ENCODE measurements around the gene RTL1.

The RTL1 gene

GRCh38 chr14:100866666-100867630, 36.6 kb downstream of the RTL1 start:
- DNase-seq (ENCODE audit: low read depth in 2 of 2) = no peak

- DNase-seq (ENCODE audit: low read depth in 2 of 2) = no peak
These were observed 37.6 kb downstream of the RTL1 start for GRCh38 chr14:100865682-100866591.

GRCh38 chr14:100864960-100865681, 38.4 kb downstream of the RTL1 start:
- no peak for DNase-seq (ENCODE audit: low read depth in 2 of 2)

- no peak for DNase-seq (ENCODE audit: low read depth in 2 of 2)
These were observed 39.3 kb downstream of the RTL1 start for GRCh38 chr14:100864206-100864605.

GRCh38 chr14:100862793-100863192, 40.7 kb downstream of the RTL1 start:
- DNase-seq (ENCODE audit: low read depth in 2 of 2) = no peak

- no peak for DNase-seq (ENCODE audit: low read depth in 2 of 2)
These were observed 41.2 kb downstream of the RTL1 start for GRCh38 chr14:100862277-100862676.

- no peak for DNase-seq (ENCODE audit: low read depth in 2 of 2)
These were observed 41.6 kb downstream of the RTL1 start for GRCh38 chr14:100861937-100862247.

- no peak for DNase-seq (ENCODE audit: low read depth in 2 of 2)
These were observed 42.2 kb downstream of the RTL1 start for GRCh38 chr14:100861188-100861936.

GRCh38 chr14:100860556-100861187, 42.9 kb downstream of the RTL1 start:
- DNase-seq (ENCODE audit: low read depth in 2 of 2) = no peak

GRCh38 chr14:100859781-100860180, 43.7 kb downstream of the RTL1 start:
- DNase-seq (ENCODE audit: low read depth in 2 of 2) = no peak

- no peak for DNase-seq (ENCODE audit: low read depth in 2 of 2)
These were observed 44.7 kb downstream of the RTL1 start for GRCh38 chr14:100858838-100859220.

GRCh38 chr14:100857923-100858837, 45.3 kb downstream of the RTL1 start:
- DNase-seq (ENCODE audit: low read depth in 2 of 2) = no peak

- no peak for DNase-seq (ENCODE audit: low read depth in 2 of 2)
These were observed 46.1 kb downstream of the RTL1 start for GRCh38 chr14:100857233-100857922.

- DNase-seq (ENCODE audit: low read depth in 2 of 2) = no peak
These were observed 47.2 kb downstream of the RTL1 start for GRCh38 chr14:100856056-100856950.

- DNase-seq (ENCODE audit: low read depth in 2 of 2) = no peak
These were observed 48.1 kb downstream of the RTL1 start for GRCh38 chr14:100855256-100855930.

- DNase-seq (ENCODE audit: low read depth in 2 of 2) = no peak
These were observed 49.1 kb downstream of the RTL1 start for GRCh38 chr14:100854435-100854834.

GRCh38 chr14:100851946-100852620, 51.4 kb downstream of the RTL1 start:
- no peak for DNase-seq (ENCODE audit: low read depth in 2 of 2)

Measured in stimulated activated CD8-positive, alpha-beta memory T cell treated with anti-CD3 and anti-CD28 coated beads, Interleukin-2, amount 100 ng/mL, for 48 hours (primary cell).